ENCODE measurements around the gene SARS2.

- TF ChIP-seq POLR2AphosphoS5 (IDR thresholded peaks at IDR 0.05; ENCODE audit: borderline replicate concordance, low read depth, low read length) (no peak), FOXP2 (optimal IDR thresholded peaks at IDR 0.05; ENCODE audit: control extremely low read depth, extremely low read length, insufficient read depth) (no peak)
Observed at GRCh38 chr19:38891771-38892170, 38.8 kb downstream of the SARS2 start.
